HFFc6 (cell line): ENCODE data around the gene TCIRG1. TPM values are rescaled to one million over a fixed set of nuclear protein-coding genes. Genes with fewer than 3 reads are reported as not detected.

Experiments
- DNase-seq: peaks from one replicate; pipeline ENCODE4 v3.0.0-alpha.2; 2018
- H3K27ac Mint-ChIP-seq: 2 replicates; pipeline ENCODE4 v1.8.0; 2020; ENCODE audit warnings: mild to moderate bottlenecking, mixed read lengths
- H3K27me3 Mint-ChIP-seq: 2 replicates; pipeline ENCODE4 v1.8.0; 2021; ENCODE audit warnings: mild to moderate bottlenecking, moderate library complexity, mixed read lengths; ENCODE audit not compliant: insufficient read depth
- H3K36me3 Mint-ChIP-seq: 2 replicates; pipeline ENCODE4 v1.8.0; 2021; ENCODE audit warnings: low read depth, mixed read lengths
- H3K4me1 Mint-ChIP-seq: 2 replicates; pipeline ENCODE4 v1.8.0; 2020; ENCODE audit warnings: low read depth, mixed read lengths
- H3K4me3 Mint-ChIP-seq: 2 replicates; pipeline ENCODE4 v1.8.0; 2020; ENCODE audit warnings: mild to moderate bottlenecking, moderate library complexity, mixed read lengths
- H3K9me3 Mint-ChIP-seq: 2 replicates; pipeline ENCODE4 v1.8.0; 2020; ENCODE audit warnings: mild to moderate bottlenecking, mixed read lengths
- total RNA-seq, 6 experiments: library from RNA; stranded (reverse); fragmentation: NEBNext Ultra II Directional; extraction: Animal tissue kit (Norgen Biotek cat#: 25700); gene quantifications; 2 replicates in 1 of 6; 3 replicates in 5 of 6; pipeline ENCODE4 v1.2.3, GENCODE V29; 2021
- TF ChIP-seq, protein P1 (sequence below): fragments of 200-600 bp; sonication (generic); IDR thresholded peaks from 2 replicates; pipeline ENCODE4 v1.5.0; 2021; ENCODE audit warnings: antibody characterized with exemption, mild to moderate bottlenecking

TCIRG1 gene
- total RNA-seq, 6 experiments from 2014 or later: 113 to 150 (median 131) TPM

- Mint-ChIP-seq H3K36me3 (peaks cover 16% of the 10 kb centered on the region), H3K27me3 (peaks cover 4% of the 10 kb centered on the region), H3K4me1 (peaks cover 4% of the 10 kb centered on the region; the same call in 1 of the 2 replicates), H3K27ac (no peak overlapping the region), H3K4me3 (no peak overlapping the region), H3K9me3 (no peaks in the 10 kb centered on the region)
- TF ChIP-seq, protein P1, sequence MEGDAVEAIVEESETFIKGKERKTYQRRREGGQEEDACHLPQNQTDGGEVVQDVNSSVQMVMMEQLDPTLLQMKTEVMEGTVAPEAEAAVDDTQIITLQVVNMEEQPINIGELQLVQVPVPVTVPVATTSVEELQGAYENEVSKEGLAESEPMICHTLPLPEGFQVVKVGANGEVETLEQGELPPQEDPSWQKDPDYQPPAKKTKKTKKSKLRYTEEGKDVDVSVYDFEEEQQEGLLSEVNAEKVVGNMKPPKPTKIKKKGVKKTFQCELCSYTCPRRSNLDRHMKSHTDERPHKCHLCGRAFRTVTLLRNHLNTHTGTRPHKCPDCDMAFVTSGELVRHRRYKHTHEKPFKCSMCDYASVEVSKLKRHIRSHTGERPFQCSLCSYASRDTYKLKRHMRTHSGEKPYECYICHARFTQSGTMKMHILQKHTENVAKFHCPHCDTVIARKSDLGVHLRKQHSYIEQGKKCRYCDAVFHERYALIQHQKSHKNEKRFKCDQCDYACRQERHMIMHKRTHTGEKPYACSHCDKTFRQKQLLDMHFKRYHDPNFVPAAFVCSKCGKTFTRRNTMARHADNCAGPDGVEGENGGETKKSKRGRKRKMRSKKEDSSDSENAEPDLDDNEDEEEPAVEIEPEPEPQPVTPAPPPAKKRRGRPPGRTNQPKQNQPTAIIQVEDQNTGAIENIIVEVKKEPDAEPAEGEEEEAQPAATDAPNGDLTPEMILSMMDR: no peak
- no peak for DNase-seq
Observed at GRCh38 chr11:68051191-68052136, 12.6 kb downstream of the TCIRG1 start.

DNA sequence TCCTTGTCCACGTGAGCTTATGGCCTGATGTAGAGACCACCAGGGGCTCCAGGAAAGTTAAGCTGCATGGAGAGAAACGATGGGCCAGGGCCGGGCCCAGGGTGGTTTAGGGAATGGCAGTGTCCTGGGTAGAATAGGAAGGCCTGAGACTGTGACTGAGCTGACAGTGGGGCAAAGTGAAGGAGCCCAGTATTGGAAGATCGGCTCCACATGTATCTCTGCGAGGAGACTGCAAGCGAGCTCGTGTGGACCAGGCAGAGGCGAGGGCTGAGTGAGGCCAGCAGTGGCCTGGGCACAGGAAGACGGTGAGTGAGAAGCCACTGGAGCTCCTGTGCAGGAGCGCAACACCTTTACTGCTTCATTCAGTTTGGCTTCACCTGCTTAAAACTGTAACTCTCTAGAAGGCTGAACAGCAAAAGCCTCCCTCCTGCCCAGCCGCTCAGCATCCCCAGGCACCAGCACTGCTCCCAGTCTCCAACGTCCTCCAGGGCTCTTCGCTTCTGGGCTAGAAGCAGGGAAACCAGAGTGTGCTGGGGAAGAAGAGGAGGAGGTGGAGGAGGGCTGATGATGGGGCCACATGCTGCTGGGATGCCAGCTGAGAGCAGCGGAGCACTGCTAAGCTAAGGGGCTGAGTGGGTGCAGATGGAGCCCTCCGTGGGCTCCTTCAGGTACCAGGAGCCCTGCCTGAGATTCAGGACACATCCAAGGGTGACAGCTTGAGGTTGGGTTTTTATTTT, 13.5 kb downstream of the TCIRG1 start:
- H3K9me3 Mint-ChIP-seq: no peaks in the 10 kb centered on the region
- H3K27me3 Mint-ChIP-seq: peaks cover 4% of the 10 kb centered on the region
- peaks cover 4% of the 10 kb centered on the region; the same call in 1 of the 2 replicates for H3K4me1 Mint-ChIP-seq
- H3K4me3 Mint-ChIP-seq: no peak overlapping the region
- no peak overlapping the region for H3K27ac Mint-ChIP-seq
- H3K36me3 Mint-ChIP-seq: peaks cover 16% of the 10 kb centered on the region
- DNase-seq: no peak
- TF ChIP-seq, protein P1: no peak

DNA sequence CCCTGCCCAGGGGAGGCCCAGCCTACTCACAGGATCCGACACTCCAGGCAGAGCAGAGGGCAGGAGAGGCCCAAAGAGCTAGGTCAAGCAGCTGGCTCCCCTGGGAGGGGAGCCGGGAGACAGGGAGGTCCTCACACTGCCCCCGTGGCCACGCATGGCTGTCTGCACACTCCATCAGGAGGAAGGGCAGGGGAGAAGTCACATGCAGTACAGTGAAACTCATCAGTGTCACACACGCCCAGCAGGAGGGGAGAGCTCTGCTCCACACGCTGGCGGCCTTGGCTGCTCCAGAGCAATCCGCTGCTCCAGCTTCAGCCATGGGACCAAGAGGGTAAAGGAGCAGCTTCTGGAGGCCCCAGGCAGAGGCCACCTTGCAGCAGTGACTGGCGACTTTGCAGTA, 14.3 kb downstream of the TCIRG1 start:
- Mint-ChIP-seq H3K9me3 (no peaks in the 10 kb centered on the region), H3K27me3 (peaks cover 4% of the 10 kb centered on the region), H3K27ac (no peak overlapping the region), H3K4me3 (no peak overlapping the region), H3K4me1 (peaks cover 4% of the 10 kb centered on the region; the same call in 1 of the 2 replicates), H3K36me3 (peaks cover 16% of the 10 kb centered on the region)
- TF ChIP-seq, protein P1: no peak
- DNase-seq: no peak

DNA sequence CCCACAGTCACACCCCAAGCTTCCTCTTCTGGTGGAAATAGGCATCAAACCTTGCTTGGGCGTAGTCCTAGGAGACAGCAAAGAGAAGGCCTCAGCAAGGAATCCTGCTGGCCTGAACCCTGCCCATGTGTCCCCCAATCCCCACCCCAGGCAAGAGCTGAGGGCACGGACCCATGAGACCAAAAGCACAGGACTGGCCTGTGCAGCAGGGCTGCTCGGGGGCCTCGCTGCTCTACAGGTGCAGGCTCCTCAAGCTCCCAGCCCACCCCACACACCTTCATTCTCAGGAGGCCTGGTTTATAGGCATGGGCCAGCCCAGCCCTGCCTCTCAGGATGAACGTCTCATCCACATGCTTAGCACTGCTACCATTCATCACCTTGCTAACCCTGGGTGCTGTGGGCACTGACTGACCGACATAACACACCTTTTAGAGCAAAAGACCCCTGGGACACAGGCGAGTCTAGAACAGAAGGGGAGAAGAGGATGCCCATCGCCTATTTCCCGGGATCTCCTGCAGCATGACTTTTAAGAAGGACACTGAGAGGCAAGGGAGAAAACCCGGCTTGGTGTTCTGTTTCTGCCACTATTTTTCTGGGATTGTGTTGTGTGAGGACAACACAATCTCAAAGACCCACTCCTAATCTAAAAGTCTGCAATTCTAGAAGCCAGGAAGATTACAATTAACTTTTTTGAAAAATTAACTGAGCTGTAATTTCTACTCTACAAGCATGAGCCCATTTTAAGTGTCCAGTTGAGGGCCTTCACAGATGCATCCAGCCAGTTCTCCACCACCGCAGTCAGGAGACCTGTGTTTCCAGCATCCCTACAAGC, 15.4 kb downstream of the TCIRG1 start:
- peaks cover 4% of the 10 kb centered on the region; the same call in 1 of the 2 replicates for H3K4me1 Mint-ChIP-seq
- no peak overlapping the region; the same call in 1 of the 2 replicates for H3K4me3 Mint-ChIP-seq
- H3K36me3 Mint-ChIP-seq: peaks cover 16% of the 10 kb centered on the region
- H3K9me3 Mint-ChIP-seq: no peaks in the 10 kb centered on the region
- peak overlapping the region; percentile 57; the same call in 1 of the 2 replicates for H3K27ac Mint-ChIP-seq
- DNase-seq: no peak
- TF ChIP-seq, protein P1: no peak
- peaks cover 6% of the 10 kb centered on the region for H3K27me3 Mint-ChIP-seq
